Chondrocyte (in vitro differentiated cells): ENCODE data around the gene NRXN3. TPM values are rescaled to one million over a fixed set of nuclear protein-coding genes. Genes with fewer than 3 reads are reported as not detected.

Source experiments
- DNase-seq: peaks from one replicate; pipeline ENCODE4 v3.0.0; 2021; ENCODE audit warnings: mixed read lengths, low spot score
- H3K27ac Mint-ChIP-seq: one replicate; pipeline ENCODE4 v1.8.0; 2021; ENCODE audit warnings: mild to moderate bottlenecking, moderate library complexity, mixed read lengths; ENCODE audit not compliant: unreplicated experiment
- H3K27me3 Mint-ChIP-seq: 2 replicates; pipeline ENCODE4 v1.8.0; 2021; ENCODE audit warnings: low read depth, mixed read lengths
- H3K36me3 Mint-ChIP-seq: 2 replicates; pipeline ENCODE4 v1.8.0; 2021; ENCODE audit warnings: low read depth, mixed read lengths
- H3K4me1 Mint-ChIP-seq: 2 replicates; pipeline ENCODE4 v1.8.0; 2021; ENCODE audit warnings: low read depth, mild to moderate bottlenecking, mixed read lengths
- H3K4me3 Mint-ChIP-seq: one replicate; pipeline ENCODE4 v1.8.0; 2021; ENCODE audit warnings: mild to moderate bottlenecking, moderate library complexity, mixed read lengths; ENCODE audit not compliant: unreplicated experiment
- H3K9me3 Mint-ChIP-seq: 2 replicates; pipeline ENCODE4 v1.8.0; 2021; ENCODE audit warnings: low read depth, mixed read lengths
- total RNA-seq: library from RNA; stranded (reverse); gene quantifications from 3 replicates; pipeline ENCODE4 v1.2.1, GENCODE V29; 2021
- TF ChIP-seq, protein P1 (sequence below): fragments of 200-600 bp; sonication (generic); IDR thresholded peaks from 2 replicates; pipeline ENCODE4 v1.5.0; 2021; ENCODE audit warnings: antibody characterized with exemption, mild to moderate bottlenecking, moderate library complexity

Gene NRXN3
- total RNA-seq, 1 donor from 2014 or later: 7.9 TPM

DNA sequence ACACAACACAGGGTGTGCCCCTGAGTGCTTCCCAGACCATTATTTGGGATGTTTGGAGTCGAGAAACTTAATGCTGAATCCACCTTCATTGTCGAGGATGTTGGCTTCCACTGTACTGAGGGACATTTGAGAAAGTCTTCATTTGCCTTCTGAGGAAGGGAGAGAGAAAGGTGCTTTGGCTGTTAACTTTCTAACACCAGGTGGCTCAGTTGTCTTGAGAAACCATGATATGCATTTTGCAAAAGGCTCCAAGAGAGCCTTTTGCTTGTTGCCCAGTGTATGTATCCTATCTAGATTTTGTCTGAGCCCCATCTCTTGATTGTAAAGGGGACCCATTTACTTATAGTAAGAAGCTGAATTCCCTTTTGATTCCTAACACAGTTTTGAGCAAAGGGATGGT is 28.6 kb upstream of the NRXN3 start:
- no peak overlapping the region for H3K4me3 Mint-ChIP-seq
- H3K4me1 Mint-ChIP-seq: no peaks in the 10 kb centered on the region
- H3K27me3 Mint-ChIP-seq: no peaks in the 10 kb centered on the region
- no peak overlapping the region for H3K27ac Mint-ChIP-seq
- H3K36me3 Mint-ChIP-seq: no peaks in the 10 kb centered on the region
- TF ChIP-seq, protein P1, sequence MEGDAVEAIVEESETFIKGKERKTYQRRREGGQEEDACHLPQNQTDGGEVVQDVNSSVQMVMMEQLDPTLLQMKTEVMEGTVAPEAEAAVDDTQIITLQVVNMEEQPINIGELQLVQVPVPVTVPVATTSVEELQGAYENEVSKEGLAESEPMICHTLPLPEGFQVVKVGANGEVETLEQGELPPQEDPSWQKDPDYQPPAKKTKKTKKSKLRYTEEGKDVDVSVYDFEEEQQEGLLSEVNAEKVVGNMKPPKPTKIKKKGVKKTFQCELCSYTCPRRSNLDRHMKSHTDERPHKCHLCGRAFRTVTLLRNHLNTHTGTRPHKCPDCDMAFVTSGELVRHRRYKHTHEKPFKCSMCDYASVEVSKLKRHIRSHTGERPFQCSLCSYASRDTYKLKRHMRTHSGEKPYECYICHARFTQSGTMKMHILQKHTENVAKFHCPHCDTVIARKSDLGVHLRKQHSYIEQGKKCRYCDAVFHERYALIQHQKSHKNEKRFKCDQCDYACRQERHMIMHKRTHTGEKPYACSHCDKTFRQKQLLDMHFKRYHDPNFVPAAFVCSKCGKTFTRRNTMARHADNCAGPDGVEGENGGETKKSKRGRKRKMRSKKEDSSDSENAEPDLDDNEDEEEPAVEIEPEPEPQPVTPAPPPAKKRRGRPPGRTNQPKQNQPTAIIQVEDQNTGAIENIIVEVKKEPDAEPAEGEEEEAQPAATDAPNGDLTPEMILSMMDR: peak; percentile 7
- DNase-seq: no peak
- peaks cover 3% of the 10 kb centered on the region for H3K9me3 Mint-ChIP-seq

DNA sequence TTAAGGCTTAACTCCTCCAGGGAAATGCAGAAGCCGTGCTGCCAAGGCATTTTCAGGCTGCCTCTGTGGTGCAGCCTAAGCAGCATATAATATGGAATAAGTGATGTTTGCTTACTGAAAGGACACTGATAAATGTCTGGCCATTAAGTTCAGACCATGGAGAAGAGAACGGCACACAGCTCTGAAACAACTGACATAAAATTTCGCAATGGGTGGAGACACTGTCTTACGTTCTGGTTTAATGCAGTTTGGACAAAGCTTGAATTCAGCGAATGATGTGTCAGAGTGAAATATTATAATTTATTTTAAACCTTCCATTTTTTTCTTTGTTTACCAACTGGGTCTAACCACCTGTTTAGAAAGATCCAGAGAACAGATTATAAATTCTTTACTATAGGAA is 27.2 kb upstream of the NRXN3 start:
- no peaks in the 10 kb centered on the region for H3K4me1 Mint-ChIP-seq
- no peak overlapping the region for H3K4me3 Mint-ChIP-seq
- DNase-seq: no peak
- no peak overlapping the region for H3K27ac Mint-ChIP-seq
- TF ChIP-seq, protein P1: no peak
- peaks cover 4% of the 10 kb centered on the region for H3K9me3 Mint-ChIP-seq
- no peaks in the 10 kb centered on the region for H3K36me3 Mint-ChIP-seq
- H3K27me3 Mint-ChIP-seq: no peaks in the 10 kb centered on the region

DNA sequence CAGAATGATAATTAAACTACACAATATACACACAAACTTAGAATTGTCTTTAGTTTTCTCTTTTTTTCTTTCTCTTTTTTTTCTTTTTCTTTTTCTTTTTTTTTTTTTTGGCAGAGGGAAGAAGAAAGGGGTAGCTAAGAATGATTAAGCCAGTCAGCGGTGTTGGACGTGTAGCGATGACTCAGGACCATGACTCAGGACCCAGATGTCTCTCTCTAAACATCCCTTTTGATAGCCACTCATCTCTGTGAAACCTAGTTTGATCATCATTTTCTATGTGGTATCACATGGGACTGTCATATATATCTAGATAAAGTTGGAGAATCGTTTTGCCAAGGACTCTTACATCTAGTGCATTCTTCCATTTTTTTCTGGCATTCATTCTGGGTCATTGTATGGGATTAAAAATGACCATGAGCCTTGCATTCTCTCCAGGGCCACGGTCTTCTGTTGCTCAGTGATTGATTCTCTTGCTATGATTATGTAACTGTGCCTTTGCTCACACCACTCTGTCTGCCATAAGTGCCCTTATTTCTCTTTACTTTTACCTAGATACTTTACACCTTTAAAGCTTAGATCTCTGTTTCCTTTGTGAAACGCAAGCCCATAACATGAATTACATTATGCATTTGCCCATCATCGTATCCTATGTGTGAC is 26.6 kb upstream of the NRXN3 start:
- H3K27ac Mint-ChIP-seq: no peak overlapping the region
- peaks cover 4% of the 10 kb centered on the region for H3K9me3 Mint-ChIP-seq
- H3K27me3 Mint-ChIP-seq: no peaks in the 10 kb centered on the region
- H3K4me1 Mint-ChIP-seq: no peaks in the 10 kb centered on the region
- H3K4me3 Mint-ChIP-seq: no peak overlapping the region
- H3K36me3 Mint-ChIP-seq: no peaks in the 10 kb centered on the region
- TF ChIP-seq, protein P1: no peak
- no peak for DNase-seq

DNA sequence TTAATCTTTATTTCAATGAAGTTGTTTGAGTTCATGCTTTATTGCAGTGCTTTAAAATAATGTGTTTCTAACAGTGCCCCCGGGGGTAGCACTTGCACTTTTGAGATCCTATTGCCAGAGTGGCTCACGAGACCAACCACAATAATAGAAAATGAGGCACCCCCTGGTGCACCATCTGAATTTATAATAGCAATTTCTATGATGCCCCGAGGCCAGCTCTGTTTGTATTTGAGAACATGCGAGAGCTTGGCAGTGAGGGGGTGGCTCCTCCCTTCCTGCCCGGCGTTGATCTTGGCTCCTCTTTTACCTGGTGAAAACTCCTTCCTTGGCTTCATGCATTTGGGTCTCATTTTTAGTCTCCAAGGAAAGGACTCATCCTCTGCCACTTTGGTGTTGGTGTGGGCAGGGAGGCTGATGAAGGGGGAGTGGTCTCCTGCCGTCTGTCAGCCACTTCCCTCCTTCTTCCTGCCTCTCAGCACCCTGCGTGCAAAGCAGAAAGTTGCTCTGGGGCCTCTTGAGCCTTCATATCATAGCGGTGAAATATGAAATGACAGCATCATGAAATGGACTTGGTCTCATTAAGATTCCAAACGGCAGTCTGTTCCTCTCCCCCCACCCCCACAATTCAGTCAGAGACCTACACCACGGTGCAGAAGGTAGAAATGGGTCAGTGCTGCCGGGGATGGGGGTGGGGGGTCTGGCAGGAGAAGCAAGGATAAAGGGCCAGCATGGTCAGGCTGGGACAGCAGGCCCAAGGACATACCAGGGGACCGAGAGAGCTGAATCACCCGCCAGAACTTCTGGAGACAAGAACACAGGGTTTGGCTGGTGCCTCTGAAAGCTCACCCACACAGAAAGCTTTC is 17.7 kb upstream of the NRXN3 start:
- H3K9me3 Mint-ChIP-seq: peaks cover 2% of the 10 kb centered on the region
- H3K4me3 Mint-ChIP-seq: no peak overlapping the region
- TF ChIP-seq, protein P1: no peak
- peaks cover 7% of the 10 kb centered on the region for H3K27me3 Mint-ChIP-seq
- H3K27ac Mint-ChIP-seq: no peak overlapping the region
- H3K36me3 Mint-ChIP-seq: no peaks in the 10 kb centered on the region
- DNase-seq: no peak
- no peaks in the 10 kb centered on the region for H3K4me1 Mint-ChIP-seq

DNA sequence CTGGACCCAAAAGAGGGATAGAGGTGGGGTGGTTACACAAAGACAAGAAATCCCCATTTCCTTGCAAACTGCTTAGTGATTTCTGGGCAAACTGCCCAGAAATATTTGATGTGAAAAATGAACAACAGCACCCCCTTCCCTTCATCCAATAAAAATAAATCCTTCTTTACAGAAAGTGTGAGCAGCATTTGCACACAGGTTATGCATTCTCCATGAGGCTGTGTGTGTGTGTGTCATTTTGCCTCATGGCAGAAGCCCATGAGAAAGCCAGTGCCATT is 17.2 kb upstream of the NRXN3 start:
- no peak for DNase-seq
- peaks cover 7% of the 10 kb centered on the region for H3K27me3 Mint-ChIP-seq
- TF ChIP-seq, protein P1: peak; percentile 40
- H3K9me3 Mint-ChIP-seq: no peaks in the 10 kb centered on the region
- no peaks in the 10 kb centered on the region for H3K4me1 Mint-ChIP-seq
- no peaks in the 10 kb centered on the region for H3K36me3 Mint-ChIP-seq
- H3K27ac Mint-ChIP-seq: no peak overlapping the region
- no peak overlapping the region for H3K4me3 Mint-ChIP-seq
